HepG2 (cell line): ENCODE results near the gene MRPL20. TPM values are rescaled to one million over a fixed set of nuclear protein-coding genes. Genes with fewer than 3 reads are reported as not detected.
"Not testable (repeated sequence)": the region's sequence is repeated elsewhere in the genome, so short reads cannot be mapped to it uniquely, and the experiment has no call there.

Experiments used
- ATAC-seq: fragments of 200-7000 bp; cut with Tn5 transposase; 3 replicates; pipeline ENCODE4 v1.9.1; 2020; ENCODE audit warnings: mild to moderate bottlenecking, moderate library complexity
- BruUV-seq: library from RNA; stranded (reverse); fragments of 400-500 nt; replicated peaks from 2 replicates; lab custom pipeline; 2021; lab: Mats Ljungman, UMichigan
- CTCF ChIA-PET: fragments of 300-600 bp; formaldehyde crosslinking; extraction: SDS; loops from one replicate; lab custom pipeline; 2021; ENCODE audit warnings: low total read pairs, inconsistent platforms, low intra/inter-chr PET ratio; lab: Yijun Ruan, JAX
- POLR2A ChIA-PET: fragments of 350-600 bp; sonication (Branson Sonifier 250); formaldehyde crosslinking; loops from one replicate; lab custom pipeline; 2020; ENCODE audit warnings: antibody characterized with exemption, inconsistent platforms; lab: Yijun Ruan, JAX
- DNase-seq: peaks from one replicate; pipeline ENCODE4 v3.0.0-alpha.2; 2015; ENCODE audit warnings: low spot score
- FAIRE-seq: peaks from 3 replicates; lab custom pipeline; 2011; peaks lifted over from hg19 to GRCh38; lab: Jason Lieb, UNC
- H2AFZ ChIP-seq: one replicate; pipeline ENCODE4 v1.6.1; 2011; ENCODE audit warnings: low read length, inconsistent platforms
- H3K27ac ChIP-seq: fragments of 300-600 bp; 3 replicates; pipeline ENCODE4 v1.8.0; 2011; ENCODE audit warnings: mixed run types, mild to moderate bottlenecking, mixed read lengths, low read length, inconsistent platforms; ENCODE audit not compliant: insufficient read depth; ENCODE audit errors: extremely low read length
- H3K27me3 ChIP-seq, 2 experiments: fragments of 200-600 bp in 1 of 2; 2 replicates in 1 of 2; 3 replicates in 1 of 2; pipeline versions ENCODE4 v1.6.0 to v1.8.0; 2011; ENCODE audit warnings: low read length in 2 of 2, mild to moderate bottlenecking in 2 of 2, moderate library complexity in 2 of 2, inconsistent platforms in 1 of 2; ENCODE audit not compliant: insufficient read depth in 2 of 2, control insufficient read depth in 1 of 2
- H3K36me3 ChIP-seq, 2 experiments: fragments of 200-600 bp in 1 of 2; replicated peaks in 1 of 2; 2 replicates in 1 of 2; 3 replicates in 1 of 2; pipeline versions ENCODE4 v1.5.1 to v1.8.0; 2011; ENCODE audit warnings: low read length in 2 of 2, inconsistent platforms in 1 of 2; ENCODE audit not compliant: insufficient read depth in 2 of 2, control insufficient read depth in 1 of 2
- H3K4me1 ChIP-seq: 2 replicates; pipeline ENCODE4 v1.5.1; 2012; ENCODE audit warnings: low read length, inconsistent platforms; ENCODE audit not compliant: insufficient read depth
- H3K4me2 ChIP-seq: 2 replicates; pipeline ENCODE4 v1.6.0; 2011; ENCODE audit warnings: low read depth, low read length, inconsistent platforms
- H3K4me3 ChIP-seq, 3 experiments: fragments of 200-600 bp in 1 of 3; sonication (generic), shearing (Covaris generic) in 1 of 3; replicated peaks in 1 of 3; 2 replicates each; pipeline ENCODE4 v1.5.1; 2011 to 2016; ENCODE audit warnings: low read length in 3 of 3, inconsistent platforms in 2 of 3, low read depth in 2 of 3, mild to moderate bottlenecking in 2 of 3, control low read depth in 1 of 3, mixed read lengths in 1 of 3; ENCODE audit not compliant: insufficient read depth in 1 of 3
- H3K79me2 ChIP-seq: one replicate; pipeline ENCODE4 v1.6.1; 2011; ENCODE audit warnings: low read length, inconsistent platforms; ENCODE audit not compliant: insufficient read depth
- H3K9ac ChIP-seq: 2 replicates; pipeline ENCODE4 v1.6.0; 2011; ENCODE audit warnings: mild to moderate bottlenecking, low read depth, low read length, inconsistent platforms; ENCODE audit not compliant: insufficient read depth
- H3K9me3 ChIP-seq: 2 replicates; pipeline ENCODE4 v1.5.1; 2012; ENCODE audit warnings: mild to moderate bottlenecking, low read length
- H4K20me1 ChIP-seq: 2 replicates; pipeline ENCODE4 v1.6.0; 2011; ENCODE audit warnings: inconsistent platforms, mild to moderate bottlenecking, low read length, moderate library complexity; ENCODE audit not compliant: insufficient read depth
- PATZ1 ChIP-seq: sonication (generic); formaldehyde crosslinking; IDR thresholded peaks from 2 replicates; pipeline ENCODE4 v1.4.0; 2020; ENCODE audit warnings: missing genetic modification reagents
- SAP130 ChIP-seq: IDR thresholded peaks from 2 replicates; pipeline ENCODE4 v1.6.1; 2016; ENCODE audit warnings: low read depth
- STAG1 ChIP-seq: sonication (generic); formaldehyde crosslinking; IDR thresholded peaks from 2 replicates; pipeline ENCODE4 v1.4.0; 2020; ENCODE audit warnings: missing genetic modification reagents
- ZNF501 ChIP-seq: sonication (generic); formaldehyde crosslinking; IDR thresholded peaks from 2 replicates; pipeline ENCODE4 v1.5.1; 2020; ENCODE audit warnings: mild to moderate bottlenecking, moderate library complexity, missing genetic modification reagents
- WGBS: methylation state at CpG from one replicate; pipeline ENCODE4 v1.1.6; 2017; ENCODE audit warnings: low lambda C conversion rate; 5-methylcytosine and 5-hydroxymethylcytosine counted together
- in situ Hi-C: cut with HindIII; loops from 2 replicates; pipeline ENCODE4 v1.10.0; 2017; ENCODE audit warnings: low pct_unique_long_range_greater_than_20kb; ENCODE audit not compliant: extremely low pct_ligation_motif_present
- intact Hi-C: fragments of 100-400 bp; cut with micrococcal nuclease; formaldehyde crosslinking; loops from one replicate; pipeline ENCODE4 v1.10.0; 2022; ENCODE audit not compliant: unreplicated experiment
- polyA plus RNA-seq, 8 experiments: library from polyadenylated mRNA; depleted of rRNA in 3 of 8; stranded (reverse) in 7 of 8; unstranded in 1 of 8; fragments of >200 nt; fragmentation: Illumina TruSeq in 4 of 8; extraction: Trizol in 4 of 8; gene quantifications; 2 replicates each; pipeline versions ENCODE4 v1.2.1 to v1.2.3, GENCODE V29; 2011 to 2016; ENCODE audit warnings: low read depth in 4 of 8, missing spikeins in 1 of 8, mixed read lengths in 1 of 8; ENCODE audit not compliant: insufficient read depth in 1 of 8
- total RNA-seq, 5 experiments: library from RNA; depleted of rRNA; stranded (reverse); fragments of >200 nt; fragmentation: Illumina TruSeq; extraction: Trizol; gene quantifications; 2 replicates each; pipeline ENCODE4 v1.2.3, GENCODE V29; 2016; ENCODE audit warnings: low read depth in 1 of 5
- TF ChIP-seq, protein P1 (sequence below): sonication (generic); formaldehyde crosslinking; IDR thresholded peaks from 2 replicates; pipeline ENCODE4 v1.5.0; 2020; ENCODE audit warnings: mild to moderate bottlenecking, missing genetic modification reagents, moderate library complexity

Gene MRPL20
- total and polyA plus RNA-seq, 2 of the 13 experiments (the other 11 are each of a cell fraction or from before 2014, with no cell fraction given), result 59.2 to 127 TPM

DNA sequence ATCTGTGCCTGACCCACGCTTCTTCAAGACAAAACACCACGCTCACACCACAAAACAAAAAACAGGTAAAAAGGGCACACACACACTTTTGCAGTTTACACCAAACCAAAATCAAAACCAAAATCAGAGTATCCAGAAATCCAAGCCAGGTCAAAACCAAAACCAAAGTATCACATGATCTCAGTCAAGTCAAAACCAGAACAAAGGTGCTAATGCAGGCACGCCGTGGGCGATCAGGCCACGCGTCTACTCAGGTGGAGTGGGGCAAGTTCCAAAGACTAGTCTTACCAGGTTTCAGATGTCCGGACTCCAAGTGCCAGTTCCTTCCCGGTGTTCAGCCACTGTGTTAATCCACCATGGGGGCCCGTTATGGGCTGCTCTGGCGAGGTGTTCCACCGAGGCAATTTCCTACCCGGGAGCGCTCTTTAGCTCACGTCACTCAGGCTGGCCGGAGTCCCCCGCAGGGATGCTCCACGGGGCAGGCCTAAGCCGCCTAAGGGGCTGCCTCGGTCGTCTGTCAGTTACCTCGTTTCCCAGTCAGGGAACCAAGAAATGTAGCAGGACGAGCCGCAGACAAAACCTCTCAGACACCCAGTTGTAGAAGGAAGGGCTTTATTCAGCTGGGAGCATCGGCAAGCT lies 10.9 kb upstream of the MRPL20 start:
- intact Hi-C loops, H3K9me3 ChIP-seq, ATAC-seq, H3K36me3 ChIP-seq, H2AFZ ChIP-seq, DNase-seq, FAIRE-seq, H4K20me1 ChIP-seq, H3K4me3 ChIP-seq, H3K27ac ChIP-seq, H3K27me3 ChIP-seq, H3K9ac ChIP-seq, in situ Hi-C loops, BruUV-seq: not testable (repeated sequence)
- WGBS, result 95% methylated on average over 16 of the region's 25 CpGs
- 0 out of 2 replicates have a peak, but pooled peaks have one; percentile 18 for TF ChIP-seq ZNF501 (CRISPR knock-in tag)
- Histone ChIP-seq H3K4me1 (peaks cover 59% of the 10 kb centered on the region), H3K4me2 (peak overlapping the region; percentile 42), H3K79me2 (peaks cover 12% of the 10 kb centered on the region)
- POLR2A ChIA-PET, result interaction anchor here (1.0 kb wide), 1 partner anchor 19 kb away, joined by 3 read pairs; no protein-coding TSS in a partner anchor
- CTCF ChIA-PET, result interaction anchor here (0.8 to 1.1 kb wide), 3 partner anchors 20 to 23 kb away, joined by 3 read pairs; no protein-coding TSS in a partner anchor

DNA sequence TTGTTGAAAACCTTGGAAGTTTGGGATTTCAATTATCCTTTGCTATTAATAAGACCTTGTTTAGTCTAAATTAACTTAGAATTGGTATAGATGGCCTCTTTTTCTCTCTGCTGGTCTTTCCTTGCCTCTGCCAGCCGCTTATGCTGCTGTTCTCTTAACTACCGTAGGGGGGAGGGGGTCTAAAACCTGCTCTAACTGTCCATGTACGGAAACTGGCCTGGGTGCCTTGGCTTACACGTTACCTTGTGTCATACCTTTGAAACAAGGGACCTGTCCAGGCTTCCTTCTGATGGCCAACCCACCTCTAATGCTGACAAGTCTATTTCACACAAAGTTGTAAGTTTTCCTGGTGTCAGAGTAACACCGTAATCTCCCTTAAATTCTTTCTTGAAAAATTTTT lies 10.3 kb upstream of the MRPL20 start:
- not testable (repeated sequence) for H3K9ac ChIP-seq, BruUV-seq, ATAC-seq, H3K27ac ChIP-seq, H2AFZ ChIP-seq, H4K20me1 ChIP-seq, H3K4me3 ChIP-seq
- H3K4me2 ChIP-seq, result peak overlapping the region; percentile 42
- CTCF ChIA-PET, result interaction anchor here (0.8 to 1.1 kb wide), 3 partner anchors 21 to 24 kb away, joined by 3 read pairs; no protein-coding TSS in a partner anchor
- TF ChIP-seq SAP130 (CRISPR knock-in tag), result peak; percentile 48
- TF ChIP-seq PATZ1, result 0 out of 2 replicates have a peak, but pooled peaks have one; percentile 14
- TF ChIP-seq, protein P1, sequence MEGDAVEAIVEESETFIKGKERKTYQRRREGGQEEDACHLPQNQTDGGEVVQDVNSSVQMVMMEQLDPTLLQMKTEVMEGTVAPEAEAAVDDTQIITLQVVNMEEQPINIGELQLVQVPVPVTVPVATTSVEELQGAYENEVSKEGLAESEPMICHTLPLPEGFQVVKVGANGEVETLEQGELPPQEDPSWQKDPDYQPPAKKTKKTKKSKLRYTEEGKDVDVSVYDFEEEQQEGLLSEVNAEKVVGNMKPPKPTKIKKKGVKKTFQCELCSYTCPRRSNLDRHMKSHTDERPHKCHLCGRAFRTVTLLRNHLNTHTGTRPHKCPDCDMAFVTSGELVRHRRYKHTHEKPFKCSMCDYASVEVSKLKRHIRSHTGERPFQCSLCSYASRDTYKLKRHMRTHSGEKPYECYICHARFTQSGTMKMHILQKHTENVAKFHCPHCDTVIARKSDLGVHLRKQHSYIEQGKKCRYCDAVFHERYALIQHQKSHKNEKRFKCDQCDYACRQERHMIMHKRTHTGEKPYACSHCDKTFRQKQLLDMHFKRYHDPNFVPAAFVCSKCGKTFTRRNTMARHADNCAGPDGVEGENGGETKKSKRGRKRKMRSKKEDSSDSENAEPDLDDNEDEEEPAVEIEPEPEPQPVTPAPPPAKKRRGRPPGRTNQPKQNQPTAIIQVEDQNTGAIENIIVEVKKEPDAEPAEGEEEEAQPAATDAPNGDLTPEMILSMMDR (CRISPR knock-in tag), result peak; percentile 52; the same call in 1 of the 2 replicates
- peak; percentile 29; the same call in 1 of the 2 replicates for TF ChIP-seq STAG1 (CRISPR knock-in tag)
- TF ChIP-seq, all 625 proteins: peak for 4; not testable (repeated sequence) for 621
- Histone ChIP-seq H3K79me2 (peaks cover 12% of the 10 kb centered on the region), H3K4me1 (peaks cover 54% of the 10 kb centered on the region)
- H3K36me3 ChIP-seq, intact Hi-C loops, H3K9me3 ChIP-seq, H3K27me3 ChIP-seq, in situ Hi-C loops, POLR2A ChIA-PET: not testable (repeated sequence)
- DNase-seq (peak; percentile 72), FAIRE-seq (peak; percentile 50)
- WGBS, result 24% methylated on average over 5 of the region's 5 CpGs
